Esophagus squamous epithelium (tissue), 4 donors: Measurements from ENCODE around the gene PRPS1.

ENCODE experiments used
- CTCF ChIP-seq, 6 experiments: fragments of 450-650 bp in 4 of 6; fragments of 200-600 bp in 2 of 6; sonication (generic) in 2 of 6; IDR thresholded peaks; one replicate each; pipeline ENCODE4 v1.5.1; 2016 to 2019; ENCODE audit warnings: antibody characterized with exemption in 6 of 6, mild to moderate bottlenecking in 4 of 6, moderate library complexity in 4 of 6
- POLR2A ChIP-seq, 4 donors: fragments of 450-650 bp; IDR thresholded peaks; one replicate each; pipeline ENCODE4 v1.6.1; 2017; ENCODE audit warnings: antibody characterized with exemption in 4 of 4, mild to moderate bottlenecking in 4 of 4, moderate library complexity in 3 of 4

GRCh38 chrX:107662824-107663223 is 34.5 kb downstream of the PRPS1 start:
- no peak for TF ChIP-seq POLR2A (IDR thresholded peaks at IDR 0.05)
- TF ChIP-seq CTCF (IDR thresholded peaks at IDR 0.05) = no peak
